GM15510 (cell line): ENCODE results near the gene PDXP.

Experiments used
- POLR2A ChIP-seq: IDR thresholded peaks from 3 replicates; pipeline ENCODE4 v1.6.1; 2011; ENCODE audit warnings: borderline replicate concordance; ENCODE audit not compliant: insufficient read length; ENCODE audit errors: extremely low read depth

Gene PDXP

GRCh38 chr22:37674951-37675929, 16.7 kb downstream of the PDXP start, which contains the start of gene LGALS1:
Gene LGALS1, plus strand, starts transcription at chr22:37675636. Its CDS starts 67 bp downstream, at chr22:37675703.
- TF ChIP-seq POLR2A = peak; percentile 72

- no peak for TF ChIP-seq POLR2A
Measured at GRCh38 chr22:37675930-37676735, 17.6 kb downstream of the PDXP start.

DNA sequence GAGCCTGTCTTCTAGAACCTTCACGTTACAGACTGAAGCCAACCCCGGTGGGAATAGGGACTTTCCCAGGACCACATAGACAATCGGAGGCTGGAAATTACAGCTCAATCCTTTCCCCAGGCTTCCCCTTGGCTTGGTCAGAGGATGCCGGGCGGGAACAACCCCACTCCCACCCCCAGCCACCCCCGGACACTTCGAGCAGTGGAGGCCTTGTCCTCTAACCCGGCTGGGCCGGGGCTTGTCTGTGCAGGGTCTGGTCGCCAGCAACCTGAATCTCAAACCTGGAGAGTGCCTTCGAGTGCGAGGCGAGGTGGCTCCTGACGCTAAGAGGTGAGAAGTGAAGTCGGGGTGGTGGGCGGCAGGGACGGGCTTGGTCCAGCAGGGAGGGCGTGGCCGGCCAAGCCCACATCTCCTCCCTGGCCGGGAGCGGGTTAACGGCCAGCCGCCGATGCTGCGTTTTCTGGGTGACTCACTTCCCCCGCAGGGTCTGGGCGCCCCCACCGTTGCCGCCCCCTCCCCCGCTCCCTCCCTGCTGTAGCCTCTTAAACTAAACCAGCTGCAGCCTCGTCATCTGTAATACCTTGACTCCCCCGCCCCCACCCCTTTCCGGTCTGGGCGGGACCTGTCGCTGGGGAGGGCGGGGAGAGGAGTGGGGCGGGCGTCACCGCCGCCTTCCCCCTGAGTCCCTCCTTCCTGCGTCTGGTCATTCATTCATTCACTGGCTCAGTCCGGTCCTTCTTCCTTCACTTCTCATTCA, 18.4 kb downstream of the PDXP start:
- peak; percentile 32 for TF ChIP-seq POLR2A

DNA sequence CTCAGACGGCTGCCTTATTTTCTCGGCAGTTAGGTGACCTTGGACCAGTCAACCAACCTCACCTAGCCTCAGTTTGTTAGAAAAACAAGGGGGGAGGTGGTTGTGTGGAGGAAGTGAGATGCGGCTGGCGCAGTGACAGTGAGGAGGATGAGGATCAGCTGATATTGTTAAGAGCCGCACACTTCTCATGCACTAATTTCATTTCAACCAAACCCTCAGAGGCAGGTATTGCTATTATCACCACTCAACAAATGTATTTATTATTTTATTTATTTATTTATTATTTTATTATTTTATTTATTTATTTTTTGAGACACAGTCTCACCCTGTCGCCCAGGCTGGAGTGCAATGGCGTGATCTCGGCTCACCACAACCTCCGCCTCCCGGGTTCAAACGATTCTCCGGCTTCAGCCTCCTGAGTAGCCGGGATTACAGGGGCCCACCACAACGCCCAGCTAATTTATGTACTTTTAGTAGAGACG, 19.0 kb downstream of the PDXP start:
- TF ChIP-seq POLR2A = no peak

DNA sequence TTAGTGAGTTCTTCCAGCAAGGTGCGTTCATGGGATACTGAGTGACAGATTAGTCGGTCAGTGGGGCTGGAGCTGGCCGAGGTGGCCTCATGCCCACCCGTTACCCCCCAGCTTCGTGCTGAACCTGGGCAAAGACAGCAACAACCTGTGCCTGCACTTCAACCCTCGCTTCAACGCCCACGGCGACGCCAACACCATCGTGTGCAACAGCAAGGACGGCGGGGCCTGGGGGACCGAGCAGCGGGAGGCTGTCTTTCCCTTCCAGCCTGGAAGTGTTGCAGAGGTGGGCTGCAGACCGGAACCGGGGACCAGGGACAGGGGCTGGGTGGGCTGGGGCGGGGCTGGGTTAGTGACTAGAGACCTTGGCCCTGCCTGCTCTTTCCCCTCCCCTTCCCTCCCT, 19.8 kb downstream of the PDXP start:
- no peak for TF ChIP-seq POLR2A

DNA sequence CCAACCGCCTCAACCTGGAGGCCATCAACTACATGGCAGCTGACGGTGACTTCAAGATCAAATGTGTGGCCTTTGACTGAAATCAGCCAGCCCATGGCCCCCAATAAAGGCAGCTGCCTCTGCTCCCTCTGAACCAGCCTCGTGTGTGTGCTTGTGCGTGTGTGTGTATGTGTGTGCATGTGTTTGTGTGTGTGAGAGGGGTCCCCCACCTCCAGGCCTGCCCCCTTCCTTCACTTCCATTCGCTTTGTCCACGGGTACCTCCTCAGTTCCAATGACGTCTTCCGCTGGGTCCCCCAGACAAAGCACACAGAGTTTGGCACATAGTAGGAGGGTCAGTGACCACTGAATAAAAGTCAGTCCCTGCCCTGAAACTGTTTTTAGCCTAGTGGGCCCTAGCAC, 21.1 kb downstream of the PDXP start:
- TF ChIP-seq POLR2A = no peak

GRCh38 chr22:37680191-37680851, 21.8 kb downstream of the PDXP start:
- TF ChIP-seq POLR2A = no peak

DNA sequence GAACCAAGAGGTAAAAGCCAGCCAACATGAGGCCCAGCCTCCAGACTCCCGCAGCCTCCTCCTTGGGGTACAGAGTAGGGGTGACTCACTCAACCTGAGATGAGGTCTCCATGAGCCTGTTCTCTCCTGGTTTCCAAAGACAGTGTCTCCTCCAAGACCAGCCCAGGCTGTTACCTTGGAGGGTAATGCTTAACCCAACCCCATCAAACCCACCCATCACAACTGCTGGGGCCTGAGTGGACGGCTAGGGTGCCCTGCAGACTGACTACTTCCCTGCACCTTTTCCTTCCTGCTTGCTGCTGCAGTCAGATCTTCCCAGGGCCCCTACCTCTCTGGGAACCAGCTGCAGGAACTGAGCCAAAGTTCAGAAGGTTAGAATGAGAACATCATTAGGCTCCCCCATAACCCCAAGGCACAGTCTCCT, 22.5 kb downstream of the PDXP start:
- no peak for TF ChIP-seq POLR2A

- TF ChIP-seq POLR2A = no peak
Measured at GRCh38 chr22:37681556-37682049, 23.1 kb downstream of the PDXP start.

- no peak for TF ChIP-seq POLR2A
Measured at GRCh38 chr22:37684803-37685615, 26.5 kb downstream of the PDXP start.

DNA sequence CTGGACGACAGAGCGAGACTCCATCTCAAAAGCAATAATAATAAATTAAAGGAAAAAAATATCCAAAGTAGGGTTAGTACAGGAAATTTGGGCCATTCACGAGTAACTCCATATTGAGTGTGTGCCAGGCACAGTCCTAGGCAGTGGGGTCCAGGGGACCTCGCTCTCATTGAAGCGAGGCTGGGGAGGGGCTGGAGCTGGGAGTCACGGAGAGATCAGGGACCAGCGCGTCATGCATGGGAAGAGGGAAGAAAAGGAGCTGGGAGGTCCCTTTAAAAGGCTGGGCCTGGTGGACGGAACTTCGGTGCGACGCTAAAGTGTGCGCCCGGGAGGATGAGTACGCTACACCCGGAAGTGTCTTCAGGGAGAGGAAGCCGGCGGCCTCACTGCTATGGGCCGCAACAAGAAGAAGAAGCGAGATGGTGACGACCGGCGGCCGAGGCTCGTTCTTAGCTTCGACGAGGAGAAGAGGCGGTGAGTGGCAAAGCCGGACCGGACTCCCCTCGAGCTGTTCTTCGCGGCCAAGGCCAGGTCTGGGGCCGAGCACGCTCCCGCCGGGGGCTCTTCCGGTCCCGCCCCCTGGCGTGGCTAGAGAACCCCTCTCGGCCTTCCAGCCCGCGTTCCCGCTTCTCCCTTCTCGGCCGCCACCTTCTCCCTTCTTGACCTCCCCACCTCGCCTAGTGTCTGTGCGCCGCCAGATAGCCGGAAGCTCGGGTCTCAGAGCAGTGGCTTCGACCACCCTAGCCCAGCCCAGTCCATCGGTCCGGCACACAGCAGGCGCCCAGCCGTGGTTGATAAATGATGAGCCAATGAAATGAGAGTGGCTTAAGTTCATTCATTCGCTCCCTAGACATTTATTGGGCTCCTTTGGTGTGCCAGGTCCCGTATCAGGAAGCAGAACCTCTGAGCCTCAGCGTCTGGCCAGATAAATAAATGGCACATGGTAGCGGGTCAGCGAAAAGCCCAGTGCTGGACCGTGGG, 27.8 kb downstream of the PDXP start, which contains the start of gene NOL12:
Gene NOL12 (plus strand): TSS at position 342 of the 981 bp plus-strand sequence. CDS start 50 bp downstream, at position 392.
- peak; percentile 68 for TF ChIP-seq POLR2A

- TF ChIP-seq POLR2A = no peak
Measured at GRCh38 chr22:37690407-37690806, 31.9 kb downstream of the PDXP start.

- TF ChIP-seq POLR2A = no peak
Measured at GRCh38 chr22:37690901-37691504, 32.5 kb downstream of the PDXP start.
